ENCODE data around the gene PROC.

DNA sequence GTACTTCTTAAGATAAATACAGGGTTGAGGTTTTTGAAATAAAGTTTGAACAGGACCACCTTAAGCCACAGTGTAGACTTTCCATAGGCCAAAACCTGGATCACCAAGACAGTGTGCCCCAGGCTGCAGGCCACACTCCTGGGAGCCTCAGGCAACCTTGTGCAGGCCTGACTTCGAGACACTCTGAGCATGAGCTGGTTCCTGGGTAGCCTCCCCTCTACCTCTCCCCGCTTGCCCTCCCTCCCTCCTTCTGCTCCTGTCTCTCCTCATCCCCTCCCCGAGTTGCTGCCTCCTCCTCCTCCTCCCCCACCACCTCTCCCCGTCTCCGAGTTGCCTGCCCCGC lies 10.6 kb upstream of the PROC start:
- TF ChIP-seq, protein P1, sequence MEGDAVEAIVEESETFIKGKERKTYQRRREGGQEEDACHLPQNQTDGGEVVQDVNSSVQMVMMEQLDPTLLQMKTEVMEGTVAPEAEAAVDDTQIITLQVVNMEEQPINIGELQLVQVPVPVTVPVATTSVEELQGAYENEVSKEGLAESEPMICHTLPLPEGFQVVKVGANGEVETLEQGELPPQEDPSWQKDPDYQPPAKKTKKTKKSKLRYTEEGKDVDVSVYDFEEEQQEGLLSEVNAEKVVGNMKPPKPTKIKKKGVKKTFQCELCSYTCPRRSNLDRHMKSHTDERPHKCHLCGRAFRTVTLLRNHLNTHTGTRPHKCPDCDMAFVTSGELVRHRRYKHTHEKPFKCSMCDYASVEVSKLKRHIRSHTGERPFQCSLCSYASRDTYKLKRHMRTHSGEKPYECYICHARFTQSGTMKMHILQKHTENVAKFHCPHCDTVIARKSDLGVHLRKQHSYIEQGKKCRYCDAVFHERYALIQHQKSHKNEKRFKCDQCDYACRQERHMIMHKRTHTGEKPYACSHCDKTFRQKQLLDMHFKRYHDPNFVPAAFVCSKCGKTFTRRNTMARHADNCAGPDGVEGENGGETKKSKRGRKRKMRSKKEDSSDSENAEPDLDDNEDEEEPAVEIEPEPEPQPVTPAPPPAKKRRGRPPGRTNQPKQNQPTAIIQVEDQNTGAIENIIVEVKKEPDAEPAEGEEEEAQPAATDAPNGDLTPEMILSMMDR (IDR thresholded peaks at IDR 0.05; ENCODE audit: low read depth, low read length) = no peak
- TF ChIP-seq EZH2phosphoT487 (IDR thresholded peaks at IDR 0.05; ENCODE audit: low read depth) = no peak
